HG02870 (cell line): ENCODE data around the gene GYS1.

Experiments used
- ATAC-seq: cut with Tn5 transposase; IDR thresholded peaks from one replicate; pipeline ENCODE4 v1.9.1; 2021; ENCODE audit warnings: mild to moderate bottlenecking, moderate library complexity; ENCODE audit not compliant: unreplicated experiment

Gene GYS1

GRCh38 chr19:48991011-48991609 is 2.0 kb downstream of the GYS1 start:
- ATAC-seq, result no peak

- ATAC-seq, result no peak
Observed at GRCh38 chr19:48990400-48990799, 2.7 kb downstream of the GYS1 start.

DNA sequence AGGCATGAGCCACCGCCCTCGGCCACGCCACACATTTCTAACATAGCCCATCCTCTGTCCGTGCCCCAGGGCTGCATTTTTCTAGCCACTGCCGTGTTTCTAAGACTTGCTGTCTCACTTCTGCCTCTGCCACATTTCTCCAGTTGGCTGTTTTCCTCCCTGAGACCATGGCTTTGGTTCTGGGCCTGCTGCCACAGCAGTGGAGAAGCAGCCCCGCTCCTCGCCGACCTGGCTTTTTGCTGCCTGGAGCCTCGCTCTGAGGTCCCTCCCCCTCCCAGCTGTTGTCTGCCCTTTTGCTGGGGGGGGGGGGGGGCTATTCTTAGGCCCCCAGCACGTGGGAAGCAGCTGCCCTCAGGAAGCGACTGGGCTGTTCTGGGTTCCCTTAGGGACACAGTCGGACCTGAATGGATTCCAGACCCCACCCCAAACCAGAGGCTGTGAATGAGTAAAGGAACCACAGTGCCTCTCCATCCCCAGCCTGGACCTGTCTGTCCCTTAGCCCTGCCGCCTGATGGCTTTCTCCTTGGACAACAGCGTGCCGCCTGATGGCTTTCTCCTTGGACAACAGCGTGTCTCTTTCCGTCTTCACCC is 3.3 kb downstream of the GYS1 start:
- no peak for ATAC-seq

DNA sequence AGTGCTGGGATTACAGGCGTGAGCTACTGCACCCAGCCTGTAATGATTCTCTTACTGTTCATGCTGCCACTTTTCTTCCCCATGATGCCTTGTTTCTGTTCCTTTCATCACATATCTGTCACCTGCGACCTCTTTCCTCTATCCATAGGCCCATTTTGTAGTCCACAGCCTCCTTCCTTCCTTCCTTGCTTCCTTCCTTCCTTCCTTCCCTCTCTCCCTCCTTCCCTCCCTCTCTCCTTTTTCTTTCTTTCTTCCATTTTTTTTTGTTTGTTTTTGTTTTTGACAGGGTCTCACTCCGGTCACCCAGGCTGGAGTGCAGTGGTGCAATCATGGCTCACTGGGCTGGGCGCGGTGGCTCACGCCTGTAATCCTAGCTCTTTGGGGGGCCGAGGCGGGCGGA is 4.2 kb downstream of the GYS1 start:
- no peak for ATAC-seq

GRCh38 chr19:48988286-48988685 is 4.8 kb downstream of the GYS1 start:
- no peak for ATAC-seq

DNA sequence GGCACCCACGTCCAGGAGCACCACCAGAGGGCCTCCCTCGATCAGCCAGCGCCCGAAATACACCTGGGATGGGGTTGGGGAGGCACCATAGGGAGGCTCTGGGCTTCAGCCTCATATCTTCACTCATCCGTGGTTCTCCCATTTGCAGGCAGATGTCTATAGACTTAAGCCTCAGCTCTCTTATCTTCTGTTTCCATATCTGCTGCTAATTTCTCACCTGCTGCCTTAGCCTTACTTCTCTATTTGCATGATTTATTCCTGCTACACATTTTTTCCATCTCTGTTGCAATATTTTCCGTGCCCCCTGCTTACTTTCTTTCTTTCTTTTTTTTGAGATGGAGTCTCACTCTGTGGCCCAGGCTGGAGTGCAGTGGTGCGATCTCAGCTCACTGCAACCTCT is 5.8 kb downstream of the GYS1 start:
- ATAC-seq, result no peak

DNA sequence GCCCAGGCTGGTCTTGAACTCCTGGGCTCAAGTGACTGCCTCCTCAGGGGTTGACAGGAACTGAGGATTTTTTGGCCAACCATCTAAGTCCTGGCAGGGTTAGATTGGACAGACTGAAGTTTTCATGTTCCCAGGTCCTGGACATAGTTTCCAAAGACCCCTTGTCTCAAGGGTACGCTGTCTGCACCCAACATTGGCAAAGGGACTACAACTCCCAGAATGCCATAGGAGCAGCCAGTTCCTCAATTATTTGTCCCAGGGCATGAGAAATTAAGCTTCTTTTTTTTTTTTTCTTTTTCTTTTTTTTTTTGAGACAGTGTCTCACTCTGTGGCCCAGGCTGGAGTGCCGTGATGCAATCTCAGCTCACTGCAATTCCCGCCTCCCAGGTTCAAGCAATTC is 6.9 kb downstream of the GYS1 start:
- ATAC-seq, result no peak

GRCh38 chr19:48985711-48986110 is 7.4 kb downstream of the GYS1 start:
- no peak for ATAC-seq

GRCh38 chr19:48982280-48982679 is 10.8 kb downstream of the GYS1 start:
- ATAC-seq, result no peak

- no peak for ATAC-seq
Observed at GRCh38 chr19:48977061-48977460, 16.0 kb downstream of the GYS1 start.

- no peak for ATAC-seq
Observed at GRCh38 chr19:48975947-48976847, 16.9 kb downstream of the GYS1 start.

- ATAC-seq, result no peak
Observed at GRCh38 chr19:48970923-48971395, 22.1 kb downstream of the GYS1 start.

GRCh38 chr19:48970139-48970766 is 22.9 kb downstream of the GYS1 start:
- ATAC-seq, result no peak

GRCh38 chr19:48969276-48970138 is 23.6 kb downstream of the GYS1 start:
- ATAC-seq, result no peak

GRCh38 chr19:48968813-48969218 is 24.3 kb downstream of the GYS1 start:
- ATAC-seq, result no peak

DNA sequence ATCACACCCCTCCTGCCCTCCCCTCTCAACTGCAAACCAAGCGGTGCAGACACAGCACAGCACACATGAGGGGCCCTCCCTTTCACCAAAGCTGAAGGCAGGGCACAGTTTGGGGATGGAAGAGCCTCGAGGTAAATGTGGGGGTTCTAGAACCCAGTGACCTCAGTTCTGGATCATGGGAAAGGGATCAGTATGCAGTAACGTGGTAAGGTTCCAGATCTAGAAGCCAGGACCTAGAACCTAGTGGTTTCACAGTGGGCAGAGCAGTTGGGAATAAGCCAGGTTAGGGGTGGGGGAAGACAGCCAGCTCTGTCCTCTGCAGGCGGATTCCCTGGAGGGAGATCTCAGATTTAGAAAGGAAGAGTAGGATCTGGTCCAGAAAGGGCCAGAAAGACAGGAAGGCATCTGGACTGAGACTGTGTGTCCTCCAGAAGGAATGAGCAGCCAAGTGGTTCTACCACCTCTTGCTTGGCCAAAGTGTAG is 24.9 kb downstream of the GYS1 start:
- ATAC-seq, result no peak

- no peak for ATAC-seq
Observed at GRCh38 chr19:48967346-48968178, 25.5 kb downstream of the GYS1 start.

DNA sequence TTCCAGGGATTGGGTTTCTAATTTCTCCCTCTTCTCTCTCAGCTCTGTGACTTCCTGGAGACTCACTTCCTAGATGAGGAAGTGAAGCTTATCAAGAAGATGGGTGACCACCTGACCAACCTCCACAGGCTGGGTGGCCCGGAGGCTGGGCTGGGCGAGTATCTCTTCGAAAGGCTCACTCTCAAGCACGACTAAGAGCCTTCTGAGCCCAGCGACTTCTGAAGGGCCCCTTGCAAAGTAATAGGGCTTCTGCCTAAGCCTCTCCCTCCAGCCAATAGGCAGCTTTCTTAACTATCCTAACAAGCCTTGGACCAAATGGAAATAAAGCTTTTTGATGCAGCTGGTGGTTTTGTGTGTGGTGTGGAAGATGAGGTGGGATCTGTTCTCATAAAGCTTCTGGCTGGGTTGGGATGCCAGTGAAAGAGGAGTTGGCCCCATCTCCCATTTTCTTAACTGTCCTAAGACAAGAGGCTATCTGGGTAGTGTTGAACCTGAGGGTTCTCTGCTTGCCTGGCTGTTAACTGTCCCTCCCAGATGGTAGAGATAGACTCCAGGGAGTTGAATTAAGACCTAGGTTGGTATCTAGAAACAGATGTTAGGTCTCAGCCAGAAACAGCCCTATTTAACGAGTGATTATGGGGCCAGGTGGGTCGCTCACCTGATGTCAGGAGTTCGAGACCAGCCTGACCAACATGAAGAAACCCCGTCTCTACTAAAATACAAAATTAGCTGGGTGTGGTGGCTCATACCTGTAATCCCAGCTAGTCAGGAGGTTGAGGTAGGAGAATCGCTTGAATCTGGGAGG is 26.4 kb downstream of the GYS1 start:
- no peak for ATAC-seq
